GM12878 (cell line): ENCODE measurements around the gene WDFY4. TPM values are rescaled to one million over a fixed set of nuclear protein-coding genes. Genes with fewer than 3 reads are reported as not detected.

Experiments
- ATAC-seq: fragments of 200-7000 bp; cut with Tn5 transposase; 3 replicates; pipeline ENCODE4 v1.9.1; 2020; ENCODE audit warnings: mild to moderate bottlenecking, moderate library complexity
- BruUV-seq: library from RNA; stranded (reverse); fragments of 400-500 nt; replicated peaks from 2 replicates; lab custom pipeline; 2021; lab: Mats Ljungman, UMichigan
- CTCF ChIA-PET: fragments of 300-600 bp; sonication (Branson Sonifier 250); formaldehyde crosslinking; extraction: SDS; loops from one replicate; lab custom pipeline; 2021; ENCODE audit warnings: inconsistent platforms; lab: Yijun Ruan, JAX
- POLR2A ChIA-PET: fragments of 350-600 bp; formaldehyde crosslinking; extraction: SDS; loops from one replicate; lab custom pipeline; 2021; ENCODE audit warnings: inconsistent platforms; lab: Charles Lee
- RAD21 ChIA-PET: fragments of 300-600 bp; sonication (Branson Sonifier 250); formaldehyde crosslinking; loops from one replicate; lab custom pipeline; 2023; ENCODE audit warnings: antibody characterized with exemption; ENCODE audit not compliant: unreplicated experiment; lab: Charles Lee
- SMC1A ChIA-PET: fragments of 300-600 bp; sonication (Branson Sonifier 250); formaldehyde crosslinking; loops from one replicate; lab custom pipeline; 2023; ENCODE audit not compliant: unreplicated experiment, uncharacterized antibody; lab: Charles Lee
- DNase-seq: peaks from one replicate; pipeline ENCODE4 v3.0.0-alpha.2; 2011; ENCODE audit warnings: low read depth, low spot score
- FAIRE-seq: peaks from 3 replicates; lab custom pipeline; 2011; peaks lifted over from hg19 to GRCh38; lab: Jason Lieb, UNC
- H2AFZ ChIP-seq: 2 replicates; pipeline ENCODE4 v1.6.0; 2011; ENCODE audit warnings: low read depth, low read length, control low read depth; ENCODE audit not compliant: control insufficient read depth
- H3K27ac ChIP-seq: 2 replicates; pipeline ENCODE4 v1.5.1; 2011; ENCODE audit warnings: control low read depth; ENCODE audit not compliant: control insufficient read depth, insufficient read depth
- H3K27me3 ChIP-seq, 2 experiments: replicated peaks in 1 of 2; 2 replicates each; pipeline versions ENCODE4 v1.6.0 to v1.6.1; 2011; ENCODE audit warnings: low read length in 1 of 2; ENCODE audit not compliant: control insufficient read depth in 2 of 2, insufficient read depth in 2 of 2
- H3K36me3 ChIP-seq, 2 experiments: 2 replicates each; pipeline ENCODE4 v1.5.1; 2011; ENCODE audit warnings: low read length in 1 of 2; ENCODE audit not compliant: control insufficient read depth in 2 of 2, insufficient read depth in 2 of 2
- H3K4me1 ChIP-seq: 2 replicates; pipeline ENCODE4 v1.6.1; 2011; ENCODE audit warnings: mild to moderate bottlenecking, low read length, moderate library complexity, mixed read lengths; ENCODE audit not compliant: control insufficient read depth, insufficient read depth
- H3K4me2 ChIP-seq: 2 replicates; pipeline ENCODE4 v1.6.0; 2011; ENCODE audit warnings: control low read depth; ENCODE audit not compliant: control insufficient read depth, insufficient read depth
- H3K4me3 ChIP-seq: fragments of 200-600 bp; sonication (generic); 2 replicates; pipeline ENCODE4 v1.5.1; 2016
- H3K79me2 ChIP-seq: 2 replicates; pipeline ENCODE4 v1.6.0; 2011; ENCODE audit warnings: low read length; ENCODE audit not compliant: control insufficient read depth, insufficient read depth
- H3K9ac ChIP-seq: 2 replicates; pipeline ENCODE4 v1.8.0; 2011; ENCODE audit warnings: low read length, control low read depth, mixed read lengths; ENCODE audit not compliant: control insufficient read depth, insufficient read depth
- H3K9me3 ChIP-seq: replicated peaks from 3 replicates; pipeline ENCODE4 v1.5.1; 2011; ENCODE audit warnings: mild to moderate bottlenecking, low read length; ENCODE audit not compliant: control insufficient read depth, insufficient read depth
- H4K20me1 ChIP-seq: 2 replicates; pipeline ENCODE4 v1.6.0; 2011; ENCODE audit not compliant: control insufficient read depth, insufficient read depth
- ATF3 ChIP-seq: IDR thresholded peaks from 2 replicates; pipeline ENCODE4 v1.6.1; 2011; ENCODE audit warnings: low read depth, mild to moderate bottlenecking, low read length, moderate library complexity, borderline replicate concordance; ENCODE audit errors: extremely low read depth
- ATF7 ChIP-seq: fragments of 450-650 bp; IDR thresholded peaks from 2 replicates; pipeline ENCODE4 v1.6.1; 2016; ENCODE audit warnings: low read depth, mild to moderate bottlenecking
- BMI1 ChIP-seq: fragments of 450-650 bp; IDR thresholded peaks from 2 replicates; pipeline ENCODE4 v1.6.1; 2016; ENCODE audit warnings: mild to moderate bottlenecking, moderate library complexity, borderline replicate concordance
- CBX5 ChIP-seq: sonication (generic); IDR thresholded peaks from 2 replicates; pipeline ENCODE4 v1.6.1; 2016; ENCODE audit warnings: low read depth, moderate library complexity, mild to moderate bottlenecking, inconsistent platforms
- CHD4 ChIP-seq: fragments of 200-600 bp; sonication (generic); IDR thresholded peaks from 2 replicates; pipeline ENCODE4 v1.6.1; 2016; ENCODE audit warnings: mild to moderate bottlenecking
- EP300 ChIP-seq, 2 experiments: fragments of 150-350 bp in 1 of 2; IDR thresholded peaks; 2 replicates each; pipeline ENCODE4 v1.6.1; 2011 to 2012; ENCODE audit warnings: low read depth in 2 of 2, low read length in 2 of 2, borderline replicate concordance in 1 of 2, improper control_type of control experiment in 1 of 2, inconsistent platforms in 1 of 2; ENCODE audit not compliant: control insufficient read depth in 1 of 2
- HDGF ChIP-seq: fragments of 450-650 bp; IDR thresholded peaks from 2 replicates; pipeline ENCODE4 v1.6.1; 2016; ENCODE audit warnings: antibody characterized with exemption
- IRF4 ChIP-seq: IDR thresholded peaks from 2 replicates; pipeline ENCODE4 v1.6.1; 2011; ENCODE audit warnings: low read depth, low read length
- MEF2B ChIP-seq: fragments of 450-650 bp; IDR thresholded peaks from 2 replicates; pipeline ENCODE4 v1.6.1; 2018; ENCODE audit warnings: mild to moderate bottlenecking, moderate library complexity; ENCODE audit not compliant: partially characterized antibody, poor library complexity, severe bottlenecking
- MYB ChIP-seq: fragments of 150-350 bp; IDR thresholded peaks from 2 replicates; pipeline ENCODE4 v1.6.1; 2014; ENCODE audit warnings: mild to moderate bottlenecking, low read depth, low read length, borderline replicate concordance
- NFYB ChIP-seq: IDR thresholded peaks from 2 replicates; pipeline ENCODE4 v1.6.1; 2011; ENCODE audit warnings: low read depth, mild to moderate bottlenecking, low read length, improper control_type of control experiment, moderate library complexity; ENCODE audit not compliant: insufficient read depth
- SREBF1 ChIP-seq: IDR thresholded peaks from 2 replicates; pipeline ENCODE4 v1.6.1; 2012; ENCODE audit warnings: mild to moderate bottlenecking, low read length
- TBL1XR1 ChIP-seq: IDR thresholded peaks from 2 replicates; pipeline ENCODE4 v1.6.1; 2012; ENCODE audit warnings: low read depth, low read length, improper control_type of control experiment
- ZSCAN29 ChIP-seq: fragments of 450-650 bp; IDR thresholded peaks from 2 replicates; pipeline ENCODE4 v1.6.1; 2017; ENCODE audit warnings: mild to moderate bottlenecking, moderate library complexity
- WGBS: methylation state at CpG from one replicate; pipeline ENCODE4 v1.1.6; 2016; ENCODE audit warnings: low lambda C conversion rate; ENCODE audit not compliant: insufficient replicate concordance, insufficient coverage; ENCODE audit errors: missing lambda C conversion rate; 5-methylcytosine and 5-hydroxymethylcytosine counted together
- in situ Hi-C: fragments of 300-500 bp; cut with MboI; formaldehyde crosslinking; loops from 9 replicates; pipeline ENCODE4 v1.14.3; 2018; ENCODE audit warnings: mixed read lengths
- intact Hi-C: fragments of 100-400 bp; cut with micrococcal nuclease; formaldehyde crosslinking; loops from one replicate; pipeline ENCODE4 v1.14.2; 2022; ENCODE audit not compliant: unreplicated experiment
- polyA plus RNA-seq, 11 experiments: library from polyadenylated mRNA; depleted of rRNA in 4 of 11; unstranded in 6 of 11; stranded (reverse) in 5 of 11; fragments of >200 nt; fragmentation: Nextera tagmentation in 4 of 11; fragmentation: Illumina TruSeq in 1 of 11; extraction: Ambion mirVana in 4 of 11; extraction: Trizol in 1 of 11; gene quantifications; 1 replicate in 1 of 11; 2 replicates in 10 of 11; pipeline versions ENCODE4 v1.2.1 to v1.2.3, GENCODE V29; 2011 to 2016; ENCODE audit warnings: inconsistent platforms in 2 of 11, missing spikeins in 2 of 11, low read depth in 1 of 11
- total RNA-seq, 4 experiments: library from RNA; depleted of rRNA in 3 of 4; stranded (reverse); fragments of >200 nt in 3 of 4; fragmentation: Illumina TruSeq in 1 of 4; extraction: Trizol in 1 of 4; gene quantifications; 2 replicates each; pipeline versions ENCODE4 v1.2.1 to v1.2.3, GENCODE V29; 2013 to 2021
- TF ChIP-seq, protein P1 (sequence below): IDR thresholded peaks from 2 replicates; pipeline ENCODE4 v1.6.1; 2012; ENCODE audit warnings: improper control_type of control experiment, low read depth, low read length; ENCODE audit not compliant: insufficient replicate concordance

The WDFY4 gene
- total and polyA plus RNA-seq, 10 of the 15 experiments (the other 5 are each of a cell fraction or from before 2014, with no cell fraction given): 13.5 to 132 (median 47.3) TPM

DNA sequence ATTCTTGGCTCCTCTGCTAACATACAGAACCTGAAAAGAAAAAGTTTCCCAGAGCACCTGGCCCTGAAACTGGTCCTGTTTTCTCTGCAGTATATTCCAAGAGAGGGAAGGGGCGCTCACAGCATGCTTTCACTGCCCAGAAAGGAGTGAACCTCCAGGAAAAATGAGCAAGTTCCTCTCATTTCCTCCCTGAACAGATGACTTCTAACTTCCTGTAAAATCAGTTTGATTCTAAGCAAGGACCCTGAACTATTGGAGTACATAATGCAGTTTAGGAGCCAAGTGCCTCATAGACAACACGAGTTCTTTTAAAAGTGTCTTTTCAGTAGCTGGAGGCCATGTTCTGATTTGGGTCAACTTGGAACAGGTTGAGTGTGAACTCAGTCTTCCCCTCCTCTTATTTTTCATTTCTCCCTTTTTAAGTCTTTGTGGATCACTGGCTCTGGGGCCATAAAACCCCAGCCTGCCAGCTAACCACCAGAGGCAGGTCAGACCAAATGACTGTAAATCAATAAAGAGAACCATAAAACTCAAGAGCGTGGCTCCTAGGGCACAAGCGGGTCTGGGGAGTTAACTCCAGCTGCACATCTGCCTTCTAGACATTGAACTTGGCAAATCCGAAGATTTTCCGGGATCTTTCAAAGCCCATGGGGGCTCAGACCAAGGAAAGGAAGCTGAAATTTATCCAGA is 260.9 kb downstream of the WDFY4 start (continued):
- TF ChIP-seq, protein P1, sequence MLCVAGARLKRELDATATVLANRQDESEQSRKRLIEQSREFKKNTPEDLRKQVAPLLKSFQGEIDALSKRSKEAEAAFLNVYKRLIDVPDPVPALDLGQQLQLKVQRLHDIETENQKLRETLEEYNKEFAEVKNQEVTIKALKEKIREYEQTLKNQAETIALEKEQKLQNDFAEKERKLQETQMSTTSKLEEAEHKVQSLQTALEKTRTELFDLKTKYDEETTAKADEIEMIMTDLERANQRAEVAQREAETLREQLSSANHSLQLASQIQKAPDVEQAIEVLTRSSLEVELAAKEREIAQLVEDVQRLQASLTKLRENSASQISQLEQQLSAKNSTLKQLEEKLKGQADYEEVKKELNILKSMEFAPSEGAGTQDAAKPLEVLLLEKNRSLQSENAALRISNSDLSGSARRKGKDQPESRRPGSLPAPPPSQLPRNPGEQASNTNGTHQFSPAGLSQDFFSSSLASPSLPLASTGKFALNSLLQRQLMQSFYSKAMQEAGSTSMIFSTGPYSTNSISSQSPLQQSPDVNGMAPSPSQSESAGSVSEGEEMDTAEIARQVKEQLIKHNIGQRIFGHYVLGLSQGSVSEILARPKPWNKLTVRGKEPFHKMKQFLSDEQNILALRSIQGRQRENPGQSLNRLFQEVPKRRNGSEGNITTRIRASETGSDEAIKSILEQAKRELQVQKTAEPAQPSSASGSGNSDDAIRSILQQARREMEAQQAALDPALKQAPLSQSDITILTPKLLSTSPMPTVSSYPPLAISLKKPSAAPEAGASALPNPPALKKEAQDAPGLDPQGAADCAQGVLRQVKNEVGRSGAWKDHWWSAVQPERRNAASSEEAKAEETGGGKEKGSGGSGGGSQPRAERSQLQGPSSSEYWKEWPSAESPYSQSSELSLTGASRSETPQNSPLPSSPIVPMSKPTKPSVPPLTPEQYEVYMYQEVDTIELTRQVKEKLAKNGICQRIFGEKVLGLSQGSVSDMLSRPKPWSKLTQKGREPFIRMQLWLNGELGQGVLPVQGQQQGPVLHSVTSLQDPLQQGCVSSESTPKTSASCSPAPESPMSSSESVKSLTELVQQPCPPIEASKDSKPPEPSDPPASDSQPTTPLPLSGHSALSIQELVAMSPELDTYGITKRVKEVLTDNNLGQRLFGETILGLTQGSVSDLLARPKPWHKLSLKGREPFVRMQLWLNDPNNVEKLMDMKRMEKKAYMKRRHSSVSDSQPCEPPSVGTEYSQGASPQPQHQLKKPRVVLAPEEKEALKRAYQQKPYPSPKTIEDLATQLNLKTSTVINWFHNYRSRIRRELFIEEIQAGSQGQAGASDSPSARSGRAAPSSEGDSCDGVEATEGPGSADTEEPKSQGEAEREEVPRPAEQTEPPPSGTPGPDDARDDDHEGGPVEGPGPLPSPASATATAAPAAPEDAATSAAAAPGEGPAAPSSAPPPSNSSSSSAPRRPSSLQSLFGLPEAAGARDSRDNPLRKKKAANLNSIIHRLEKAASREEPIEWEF: no peak
- no peak for TF ChIP-seq CBX5
- no peak for TF ChIP-seq MEF2B

GRCh38 chr10:48946332-48946731 is 261.7 kb downstream of the WDFY4 start:
- Histone ChIP-seq H3K27ac (no peak overlapping the region), H3K36me3 (peaks cover 25 to 28% of the 10 kb centered on the region in 2 experiments), H3K9me3 (no peaks in the 10 kb centered on the region)
- POLR2A ChIA-PET: no interaction called here
- TF ChIP-seq IRF4 (no peak), TBL1XR1 (no peak), ATF7 (no peak), HDGF (no peak), ZSCAN29 (no peak), MYB (no peak), EP300 (IDR thresholded peaks at IDR 0.05; ENCODE audit: borderline replicate concordance in 1 of 2, control insufficient read depth in 1 of 2, low read depth in 2 of 2, low read length in 2 of 2) (no peak), CHD4 (no peak), BMI1 (no peak), ATF3 (no peak), NFYB (no peak), SREBF1 (no peak)
- TF ChIP-seq, all 136 proteins: peak for 0
- in situ Hi-C loops: no loop called here
- intact Hi-C loops: no loop called here
- no peak overlapping the region for H2AFZ ChIP-seq
- ATAC-seq (no peak), FAIRE-seq (no peak), DNase-seq (no peak)
- H3K79me2 ChIP-seq: no peaks in the 10 kb centered on the region
- ChIA-PET SMC1A (no interaction called here), RAD21 (no interaction called here), CTCF (no interaction called here)
- BruUV-seq: no TSS peak
- WGBS: over 99% methylated on average over 5 of the region's 5 CpGs
- no peaks in the 10 kb centered on the region for H3K27me3 ChIP-seq
- H3K9ac ChIP-seq: no peak overlapping the region
- H3K4me1 ChIP-seq: no peaks in the 10 kb centered on the region
- no peak overlapping the region for H3K4me2 ChIP-seq
- no peaks in the 10 kb centered on the region for H4K20me1 ChIP-seq
- H3K4me3 ChIP-seq: no peak overlapping the region
